Endothelial cell of umbilical vein (primary cell): ENCODE results near the gene DOCK8. TPM values are rescaled to one million over a fixed set of nuclear protein-coding genes. Genes with fewer than 3 reads are reported as not detected.

Experiments
- BruUV-seq: library from RNA; stranded (reverse); fragments of 400-500 nt; replicated peaks from 2 replicates; lab custom pipeline; 2021; lab: Mats Ljungman, UMichigan
- CTCF ChIA-PET: fragments of 300-600, 350-600 bp; sonication (Branson Sonifier 250); formaldehyde crosslinking; loops from one replicate; lab custom pipeline; 2021; ENCODE audit warnings: antibody characterized with exemption, inconsistent platforms; lab: Charles Lee
- POLR2A ChIA-PET: fragments of 300-600, 350-600 bp; sonication (Branson Sonifier 250); formaldehyde crosslinking; loops from one replicate; lab custom pipeline; 2021; ENCODE audit warnings: antibody characterized with exemption, inconsistent platforms; lab: Charles Lee
- DNase-seq: peaks from one replicate; pipeline ENCODE4 v3.0.0-alpha.2; 2011; ENCODE audit warnings: low read depth, low spot score
- FAIRE-seq: peaks from 2 replicates; lab custom pipeline; 2011; peaks lifted over from hg19 to GRCh38; lab: Jason Lieb, UNC
- H2AFZ ChIP-seq: 2 replicates; pipeline ENCODE4 v1.6.0; 2012; ENCODE audit warnings: low read depth, low read length, control low read depth, inconsistent platforms
- H3K27ac ChIP-seq: 2 replicates; pipeline ENCODE4 v1.5.1; 2011; ENCODE audit warnings: low read depth, mild to moderate bottlenecking, control low read depth, low read length, moderate library complexity; ENCODE audit not compliant: insufficient read depth
- H3K27me3 ChIP-seq, 2 experiments: 2 replicates each; pipeline versions ENCODE4 v1.6.0 to v1.6.1; 2011; ENCODE audit warnings: low read length in 2 of 2, mixed read lengths in 1 of 2; ENCODE audit not compliant: control insufficient read depth in 2 of 2, insufficient read depth in 2 of 2
- H3K36me3 ChIP-seq, 2 experiments: 2 replicates in 1 of 2; 3 replicates in 1 of 2; pipeline ENCODE4 v1.5.1; 2011; ENCODE audit warnings: low read length in 2 of 2, mild to moderate bottlenecking in 1 of 2, moderate library complexity in 1 of 2; ENCODE audit not compliant: control insufficient read depth in 2 of 2, insufficient read depth in 2 of 2; ENCODE audit errors: extremely low read depth in 1 of 2
- H3K4me1 ChIP-seq: 3 replicates; pipeline ENCODE4 v1.5.1; 2011; ENCODE audit warnings: mild to moderate bottlenecking, low read length; ENCODE audit not compliant: control insufficient read depth, insufficient read depth; ENCODE audit errors: extremely low read depth
- H3K4me2 ChIP-seq: 2 replicates; pipeline ENCODE4 v1.6.1; 2011; ENCODE audit warnings: low read length, control low read depth, mixed read lengths; ENCODE audit not compliant: insufficient read depth
- H3K4me3 ChIP-seq, 3 experiments: fragments of 200-600 bp in 1 of 3; sonication (generic), shearing (Covaris generic) in 1 of 3; replicated peaks in 1 of 3; 2 replicates each; pipeline ENCODE4 v1.5.1; 2011 to 2016; ENCODE audit warnings: control low read depth in 3 of 3, low read length in 3 of 3, mild to moderate bottlenecking in 2 of 3, inconsistent platforms in 1 of 3, low read depth in 1 of 3, moderate library complexity in 1 of 3; ENCODE audit not compliant: insufficient read depth in 1 of 3
- H3K79me2 ChIP-seq: 2 replicates; pipeline ENCODE4 v1.6.0; 2012; ENCODE audit warnings: low read length, inconsistent platforms; ENCODE audit not compliant: control insufficient read depth, insufficient read depth
- H3K9ac ChIP-seq: replicated peaks from 2 replicates; pipeline ENCODE3; 2011; ENCODE audit warnings: low read length, control low read depth; ENCODE audit not compliant: insufficient read depth; ENCODE audit errors: extremely low read depth
- H3K9me1 ChIP-seq: replicated peaks from 3 replicates; pipeline ENCODE4 v1.6.0; 2011; ENCODE audit warnings: mild to moderate bottlenecking, low read length; ENCODE audit not compliant: control insufficient read depth, insufficient read depth; ENCODE audit errors: extremely low read depth
- H3K9me3 ChIP-seq: replicated peaks from 2 replicates; pipeline ENCODE4 v1.5.1; 2012; ENCODE audit warnings: low read length, inconsistent platforms; ENCODE audit not compliant: control insufficient read depth, insufficient read depth
- H4K20me1 ChIP-seq: replicated peaks from 2 replicates; pipeline ENCODE3; 2011; ENCODE audit warnings: mild to moderate bottlenecking, low read length; ENCODE audit not compliant: control insufficient read depth, insufficient read depth; ENCODE audit errors: extremely low read depth
- EZH2 ChIP-seq: IDR thresholded peaks from 2 replicates; pipeline ENCODE4 v1.6.1; 2012; ENCODE audit warnings: borderline replicate concordance, low read depth, mild to moderate bottlenecking, moderate library complexity, low read length, inconsistent platforms; ENCODE audit not compliant: severe bottlenecking
- FOS ChIP-seq: IDR thresholded peaks from 2 replicates; pipeline ENCODE4 v1.6.1; 2011; ENCODE audit warnings: mild to moderate bottlenecking, low read length, moderate library complexity, borderline replicate concordance; ENCODE audit not compliant: insufficient read depth
- GATA2 ChIP-seq: IDR thresholded peaks from 2 replicates; pipeline ENCODE4 v1.7.0; 2011; ENCODE audit warnings: low read depth, mild to moderate bottlenecking, moderate library complexity, mixed read lengths, low read length; ENCODE audit not compliant: insufficient read length, insufficient read depth
- JUN ChIP-seq: IDR thresholded peaks from 2 replicates; pipeline ENCODE4 v1.6.1; 2011; ENCODE audit warnings: borderline replicate concordance, low read depth; ENCODE audit not compliant: insufficient read length, insufficient read depth
- MYC ChIP-seq: IDR thresholded peaks from one replicate; pipeline ENCODE4 v1.6.1; 2011; ENCODE audit warnings: mild to moderate bottlenecking, low read depth, low read length
- POLR2A ChIP-seq: IDR thresholded peaks from 2 replicates; pipeline ENCODE4 v1.6.1; 2012; ENCODE audit warnings: low read depth, mild to moderate bottlenecking, control low read depth, low read length
- POLR2AphosphoS5 ChIP-seq: IDR thresholded peaks from 2 replicates; pipeline ENCODE4 v1.6.1; 2012; ENCODE audit warnings: low read depth, mild to moderate bottlenecking, control low read depth, low read length, moderate library complexity; ENCODE audit not compliant: insufficient read depth
- dilution Hi-C: fragments of 300-500 bp; cut with MboI; formaldehyde crosslinking; loops from one replicate; pipeline ENCODE4 v1.15.0; 2019; ENCODE audit warnings: low sequenced_read_pairs; ENCODE audit not compliant: extremely low pct_ligation_motif_present
- intact Hi-C: fragments of 100-400 bp; cut with micrococcal nuclease; formaldehyde crosslinking; loops from one replicate; pipeline ENCODE4 v1.10.0; 2022
- polyA plus RNA-seq, 4 experiments: library from polyadenylated mRNA; depleted of rRNA in 3 of 4; stranded (reverse) in 3 of 4; unstranded in 1 of 4; fragments of >200 nt; gene quantifications; 2 replicates each; pipeline versions ENCODE4 v1.2.1 to v1.2.3, GENCODE V29; 2011 to 2012; ENCODE audit warnings: missing spikeins in 1 of 4
- total RNA-seq: library from RNA; stranded (reverse); gene quantifications from 2 replicates; pipeline ENCODE4 v1.2.3, GENCODE V29; 2021
- TF ChIP-seq, protein P1 (sequence below): IDR thresholded peaks from 2 replicates; pipeline ENCODE4 v1.6.1; 2011; ENCODE audit not compliant: insufficient read depth, insufficient read length
- TF ChIP-seq, protein P2 (sequence below), 2 donors: IDR thresholded peaks; 1 replicate in 1 of 2; 2 replicates in 1 of 2; pipeline ENCODE4 v1.5.1; 2011; ENCODE audit warnings: low read length in 2 of 2, mild to moderate bottlenecking in 2 of 2, moderate library complexity in 2 of 2, control low read depth in 1 of 2, inconsistent platforms in 1 of 2, low read depth in 1 of 2; ENCODE audit not compliant: insufficient read depth in 1 of 2; ENCODE audit errors: extremely low read depth in 1 of 2

DOCK8 gene
- total and polyA plus RNA-seq, 2 donors (not counting 3 experiments of a cell fraction or from before 2014, with no cell fraction given) = 0.54 to 1.3 TPM

DNA sequence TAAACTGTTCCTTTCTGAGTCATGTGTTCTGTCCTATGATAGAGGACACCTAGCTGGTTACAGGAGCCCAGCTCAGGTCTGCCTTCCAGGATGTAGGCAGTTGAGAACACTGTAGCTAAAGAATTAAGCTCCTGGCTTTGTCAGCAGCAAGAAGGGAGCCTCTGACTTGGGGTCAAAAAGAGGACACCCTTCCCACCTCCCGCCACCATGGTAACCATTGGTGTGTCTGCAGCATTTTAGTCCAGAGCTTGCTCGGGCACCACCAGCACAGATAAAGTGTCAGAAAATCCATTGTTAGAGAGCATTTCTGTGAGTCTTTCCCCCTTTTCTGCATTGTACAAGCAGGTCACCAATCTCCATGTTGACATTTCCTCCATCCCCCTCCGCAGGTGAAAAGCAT lies 181.7 kb downstream of the DOCK8 start:
- Histone ChIP-seq H3K79me2 (no peaks in the 10 kb centered on the region), H3K4me3 (no peak overlapping the region), H4K20me1 (no peaks in the 10 kb centered on the region), H3K27ac (no peak overlapping the region), H3K9me1 (no peaks in the 10 kb centered on the region), H3K9ac (no peak overlapping the region), H3K36me3 (no peaks in the 10 kb centered on the region), H3K4me1 (no peaks in the 10 kb centered on the region), H3K9me3 (no peaks in the 10 kb centered on the region), H2AFZ (no peak overlapping the region), H3K27me3 (no peaks in the 10 kb centered on the region), H3K4me2 (no peak overlapping the region)
- ChIA-PET POLR2A (no interaction called here), CTCF (interaction anchor here (0.8 to 1.3 kb wide), 2 partner anchors 9 to 10 kb away, joined by 3 read pairs; no protein-coding TSS in a partner anchor)
- dilution Hi-C loops = no loop called here
- FAIRE-seq = no peak
- no TSS peak for BruUV-seq
- no peak for DNase-seq
- TF ChIP-seq JUN = no peak
- no peak for TF ChIP-seq GATA2
- TF ChIP-seq POLR2A = no peak
- TF ChIP-seq, protein P1, sequence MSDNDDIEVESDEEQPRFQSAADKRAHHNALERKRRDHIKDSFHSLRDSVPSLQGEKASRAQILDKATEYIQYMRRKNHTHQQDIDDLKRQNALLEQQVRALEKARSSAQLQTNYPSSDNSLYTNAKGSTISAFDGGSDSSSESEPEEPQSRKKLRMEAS = no peak
- TF ChIP-seq FOS = no peak
- TF ChIP-seq, protein P2, sequence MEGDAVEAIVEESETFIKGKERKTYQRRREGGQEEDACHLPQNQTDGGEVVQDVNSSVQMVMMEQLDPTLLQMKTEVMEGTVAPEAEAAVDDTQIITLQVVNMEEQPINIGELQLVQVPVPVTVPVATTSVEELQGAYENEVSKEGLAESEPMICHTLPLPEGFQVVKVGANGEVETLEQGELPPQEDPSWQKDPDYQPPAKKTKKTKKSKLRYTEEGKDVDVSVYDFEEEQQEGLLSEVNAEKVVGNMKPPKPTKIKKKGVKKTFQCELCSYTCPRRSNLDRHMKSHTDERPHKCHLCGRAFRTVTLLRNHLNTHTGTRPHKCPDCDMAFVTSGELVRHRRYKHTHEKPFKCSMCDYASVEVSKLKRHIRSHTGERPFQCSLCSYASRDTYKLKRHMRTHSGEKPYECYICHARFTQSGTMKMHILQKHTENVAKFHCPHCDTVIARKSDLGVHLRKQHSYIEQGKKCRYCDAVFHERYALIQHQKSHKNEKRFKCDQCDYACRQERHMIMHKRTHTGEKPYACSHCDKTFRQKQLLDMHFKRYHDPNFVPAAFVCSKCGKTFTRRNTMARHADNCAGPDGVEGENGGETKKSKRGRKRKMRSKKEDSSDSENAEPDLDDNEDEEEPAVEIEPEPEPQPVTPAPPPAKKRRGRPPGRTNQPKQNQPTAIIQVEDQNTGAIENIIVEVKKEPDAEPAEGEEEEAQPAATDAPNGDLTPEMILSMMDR (IDR thresholded peaks at IDR 0.05; ENCODE audit: extremely low read depth in 1 of 2, insufficient read depth in 1 of 2, low read depth in 1 of 2, low read length in 2 of 2) = no peak
- no peak for TF ChIP-seq MYC
- no peak for TF ChIP-seq POLR2AphosphoS5
- no peak for TF ChIP-seq EZH2
- intact Hi-C loops = no loop called here
